Sigmoid colon (tissue), 7 donors: ENCODE results near the gene KRTAP19-3. TPM values are rescaled to one million over a fixed set of nuclear protein-coding genes. Genes with fewer than 3 reads are reported as not detected.

Experiments
- DNase-seq: peaks from one replicate; pipeline ENCODE4 v3.0.0-alpha.2; 2019
- H3K27ac ChIP-seq, 4 donors: fragments of 200-600 bp; sonication (generic); one replicate each; pipeline ENCODE4 v1.5.1; 2016 to 2019; ENCODE audit warnings: mild to moderate bottlenecking in 1 of 4
- H3K27me3 ChIP-seq, 3 donors: fragments of 200-600 bp; sonication (generic); one replicate each; pipeline ENCODE4 v1.5.1; 2019; ENCODE audit warnings: mild to moderate bottlenecking in 1 of 3
- H3K36me3 ChIP-seq, 4 donors: fragments of 200-600 bp; sonication (generic); one replicate each; pipeline ENCODE4 v1.5.1; 2016 to 2019
- H3K4me1 ChIP-seq, 4 donors: fragments of 200-600 bp; sonication (generic); one replicate each; pipeline ENCODE4 v1.5.1; 2017 to 2019
- H3K4me3 ChIP-seq, 4 donors: fragments of 200-600 bp; sonication (generic); one replicate each; pipeline ENCODE4 v1.5.1; 2017 to 2019; ENCODE audit warnings: mild to moderate bottlenecking in 2 of 4, moderate library complexity in 1 of 4
- H3K9me3 ChIP-seq, 4 donors: fragments of 200-600 bp in 3 of 4; sonication (generic) in 3 of 4; one replicate each; pipeline versions ENCODE4 v1.5.1 to v1.6.1; 2013 to 2019
- EP300 ChIP-seq, 4 donors: sonication (generic); formaldehyde crosslinking; IDR thresholded peaks; one replicate each; pipeline ENCODE4 v1.6.1; 2017; ENCODE audit warnings: antibody characterized with exemption in 4 of 4
- POLR2A ChIP-seq, 2 donors: fragments of 450-650 bp; IDR thresholded peaks; one replicate each; pipeline ENCODE4 v1.6.1; 2016; ENCODE audit warnings: antibody characterized with exemption in 2 of 2, mild to moderate bottlenecking in 2 of 2, moderate library complexity in 2 of 2
- POLR2AphosphoS5 ChIP-seq, 4 donors: sonication (generic); formaldehyde crosslinking; IDR thresholded peaks; one replicate each; pipeline ENCODE4 v1.6.1; 2017; ENCODE audit warnings: antibody characterized with exemption in 4 of 4
- WGBS, 2 donors: extraction: QIAGEN DNeasy Blood & Tissue Kit; methylation state at CpG; one replicate each; pipeline ENCODE4 v1.1.7; 2013; 5-methylcytosine and 5-hydroxymethylcytosine counted together
- intact Hi-C: fragments of 100-400 bp; cut with DNase I; formaldehyde crosslinking; loops from one replicate; pipeline ENCODE4 v1.15.1; 2023
- polyA plus RNA-seq, 3 donors: library from polyadenylated mRNA; stranded (reverse); fragments of 200-250 nt; gene quantifications; one replicate each; pipeline ENCODE4 v1.2.3, GENCODE V29; 2013
- total RNA-seq, 4 donors: library from RNA; depleted of rRNA; stranded (reverse); fragments of >200 nt; gene quantifications; one replicate each; pipeline ENCODE4 v1.1.0, GENCODE V29; 2016
- TF ChIP-seq, protein P1 (sequence below), 4 experiments: fragments of 450-650 bp in 3 of 4; fragments of 200-600 bp in 1 of 4; IDR thresholded peaks; one replicate each; pipeline ENCODE4 v1.5.1; 2016 to 2019; ENCODE audit warnings: antibody characterized with exemption in 4 of 4, mild to moderate bottlenecking in 3 of 4, moderate library complexity in 2 of 4
- donor health status: healthy with polysubstance abuse.
- donor health status: Bipolar disorder and iron deficiency.
- donor health status: healthy.

The KRTAP19-3 gene
- total and polyA plus RNA-seq, 7 donors = not detected

- no peak for TF ChIP-seq POLR2A (IDR thresholded peaks at IDR 0.05)
- no peak for TF ChIP-seq EP300 (IDR thresholded peaks at IDR 0.05)
- TF ChIP-seq POLR2AphosphoS5 (IDR thresholded peaks at IDR 0.05) = no peak
- TF ChIP-seq, protein P1, sequence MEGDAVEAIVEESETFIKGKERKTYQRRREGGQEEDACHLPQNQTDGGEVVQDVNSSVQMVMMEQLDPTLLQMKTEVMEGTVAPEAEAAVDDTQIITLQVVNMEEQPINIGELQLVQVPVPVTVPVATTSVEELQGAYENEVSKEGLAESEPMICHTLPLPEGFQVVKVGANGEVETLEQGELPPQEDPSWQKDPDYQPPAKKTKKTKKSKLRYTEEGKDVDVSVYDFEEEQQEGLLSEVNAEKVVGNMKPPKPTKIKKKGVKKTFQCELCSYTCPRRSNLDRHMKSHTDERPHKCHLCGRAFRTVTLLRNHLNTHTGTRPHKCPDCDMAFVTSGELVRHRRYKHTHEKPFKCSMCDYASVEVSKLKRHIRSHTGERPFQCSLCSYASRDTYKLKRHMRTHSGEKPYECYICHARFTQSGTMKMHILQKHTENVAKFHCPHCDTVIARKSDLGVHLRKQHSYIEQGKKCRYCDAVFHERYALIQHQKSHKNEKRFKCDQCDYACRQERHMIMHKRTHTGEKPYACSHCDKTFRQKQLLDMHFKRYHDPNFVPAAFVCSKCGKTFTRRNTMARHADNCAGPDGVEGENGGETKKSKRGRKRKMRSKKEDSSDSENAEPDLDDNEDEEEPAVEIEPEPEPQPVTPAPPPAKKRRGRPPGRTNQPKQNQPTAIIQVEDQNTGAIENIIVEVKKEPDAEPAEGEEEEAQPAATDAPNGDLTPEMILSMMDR (IDR thresholded peaks at IDR 0.05) = no peak
- Histone ChIP-seq H3K9me3 (peaks cover 0 to 3% (median under 1%) of the 10 kb centered on the region in 4 donors), H3K27me3 (no peaks in the 10 kb centered on the region), H3K36me3 (no peaks in the 10 kb centered on the region), H3K4me1 (no peaks in the 10 kb centered on the region), H3K27ac (no peak within 1 kb of the TSS), H3K4me3 (no peak within 1 kb of the TSS)
- no peak for DNase-seq
- 73 to 80% methylated on average over 4 of the region's 4 CpGs for WGBS, 2 donors
- intact Hi-C loops = no loop called here
Observed at GRCh38 chr21:30497065-30497464, 5.3 kb upstream of the KRTAP19-3 start, which contains the start of gene KRTAP19-4. TSS of gene KRTAP19-4 (minus strand) at chr21:30497165. CDS start at chr21:30497110, 55 bp downstream.

DNA sequence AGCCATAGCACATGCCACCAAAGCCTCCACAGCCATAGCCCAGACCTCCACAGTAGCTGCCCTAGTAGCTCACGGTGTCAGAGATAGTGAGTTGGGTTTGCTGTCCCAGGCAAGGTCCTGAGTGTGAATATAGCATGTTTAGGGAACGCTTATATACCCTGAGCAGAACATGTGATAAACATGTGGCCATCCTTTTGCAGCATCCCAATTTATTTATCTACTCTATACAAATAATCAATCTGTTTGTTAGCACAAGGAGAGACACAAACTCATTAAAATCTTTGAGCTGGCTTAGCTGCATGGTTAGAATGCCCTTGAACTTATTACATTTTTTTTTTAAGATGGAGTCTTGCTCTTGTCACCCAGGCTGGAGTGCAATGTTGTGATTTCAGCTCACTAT lies 4.5 kb downstream of the KRTAP19-3 start, which contains the start of gene KRTAP19-2:
KRTAP19-2 (minus strand) TSS at position 101 of the 400 bp plus-strand sequence; CDS start at position 13, 88 bp downstream.
- no peak for TF ChIP-seq POLR2A (IDR thresholded peaks at IDR 0.05)
- TF ChIP-seq POLR2AphosphoS5 (IDR thresholded peaks at IDR 0.05) = no peak
- no peak for TF ChIP-seq EP300 (IDR thresholded peaks at IDR 0.05)
- TF ChIP-seq, protein P1 (IDR thresholded peaks at IDR 0.05) = no peak
- 84 to 86% methylated on average over 2 of the region's 2 CpGs for WGBS, 2 donors
- Histone ChIP-seq H3K27me3 (no peaks in the 10 kb centered on the region), H3K36me3 (no peaks in the 10 kb centered on the region), H3K4me1 (no peaks in the 10 kb centered on the region), H3K9me3 (no peaks in the 10 kb centered on the region), H3K27ac (no peak within 1 kb of the TSS), H3K4me3 (no peak within 1 kb of the TSS)
- intact Hi-C loops = no loop called here
- no peak for DNase-seq

DNA sequence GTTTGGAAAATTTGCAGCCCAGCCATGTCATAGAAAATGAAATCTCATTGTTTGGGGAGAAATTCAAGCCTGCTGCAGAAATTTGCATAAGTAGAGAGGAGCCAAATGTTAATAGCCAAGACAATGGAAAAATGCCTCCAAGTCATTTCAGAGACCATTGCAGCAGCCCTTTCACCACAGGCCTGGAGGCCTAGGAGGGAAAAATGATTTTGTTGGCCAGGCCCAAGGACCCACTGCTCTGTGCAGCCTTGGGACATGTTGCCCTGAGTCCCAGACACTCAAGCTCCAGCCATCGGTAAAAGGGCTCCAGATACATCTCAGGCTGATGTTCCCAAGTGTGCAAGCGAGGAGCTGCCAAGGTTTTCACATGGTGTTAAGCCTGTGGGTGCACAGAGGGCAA lies 5.6 kb downstream of the KRTAP19-3 start:
- intact Hi-C loops = no loop called here
- Histone ChIP-seq H3K27ac (no peak overlapping the region), H3K27me3 (no peaks in the 10 kb centered on the region), H3K4me3 (no peak overlapping the region), H3K36me3 (no peaks in the 10 kb centered on the region), H3K4me1 (no peaks in the 10 kb centered on the region), H3K9me3 (no peaks in the 10 kb centered on the region)
- DNase-seq = no peak
- WGBS, 2 donors = 37 to 61% methylated on average over 2 of the region's 2 CpGs
- TF ChIP-seq EP300 (IDR thresholded peaks at IDR 0.05) = no peak
- TF ChIP-seq POLR2AphosphoS5 (IDR thresholded peaks at IDR 0.05) = no peak
- TF ChIP-seq, protein P1 (IDR thresholded peaks at IDR 0.05) = no peak
- TF ChIP-seq POLR2A (IDR thresholded peaks at IDR 0.05) = no peak

DNA sequence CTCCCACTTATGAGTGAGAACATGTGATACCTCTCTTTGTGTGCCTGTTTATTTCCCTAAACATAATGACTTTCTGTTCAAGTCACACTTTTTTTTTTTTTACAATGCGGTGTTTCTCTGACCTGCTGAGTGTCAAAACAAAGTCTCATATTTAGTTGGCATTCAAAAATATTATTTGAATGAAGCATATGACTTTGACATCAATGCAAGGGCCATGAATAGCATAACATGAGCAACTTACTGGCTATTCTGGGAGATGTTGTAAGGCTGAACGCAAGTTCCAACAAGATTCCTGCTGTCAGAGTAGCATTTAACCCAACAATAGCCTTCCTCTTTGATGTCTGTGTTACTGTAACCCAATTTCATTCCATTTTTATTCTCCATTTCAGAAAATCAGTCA lies 9.7 kb downstream of the KRTAP19-3 start:
- Histone ChIP-seq H3K27me3 (no peaks in the 10 kb centered on the region), H3K27ac (no peak overlapping the region), H3K4me1 (no peaks in the 10 kb centered on the region), H3K36me3 (no peaks in the 10 kb centered on the region), H3K4me3 (no peak overlapping the region), H3K9me3 (no peaks in the 10 kb centered on the region)
- no peak for DNase-seq
- intact Hi-C loops = no loop called here
- no peak for TF ChIP-seq EP300 (IDR thresholded peaks at IDR 0.05)
- TF ChIP-seq, protein P1 (IDR thresholded peaks at IDR 0.05) = no peak
- TF ChIP-seq POLR2AphosphoS5 (IDR thresholded peaks at IDR 0.05) = no peak
- TF ChIP-seq POLR2A (IDR thresholded peaks at IDR 0.05) = no peak
- 78 to 81% methylated on average over 2 of the region's 2 CpGs for WGBS, 2 donors

GRCh38 chr21:30480145-30480544 lies 11.7 kb downstream of the KRTAP19-3 start, which contains the start of gene KRTAP19-1:
TSS of gene KRTAP19-1 (minus strand) at chr21:30480367. CDS start at chr21:30480317, 50 bp downstream.
- Histone ChIP-seq H3K9me3 (no peaks in the 10 kb centered on the region), H3K4me1 (no peaks in the 10 kb centered on the region), H3K36me3 (no peaks in the 10 kb centered on the region), H3K27me3 (no peaks in the 10 kb centered on the region), H3K27ac (no peak within 1 kb of the TSS), H3K4me3 (no peak within 1 kb of the TSS)
- 87 to 90% methylated on average over 7 of the region's 7 CpGs for WGBS, 2 donors
- TF ChIP-seq EP300 (IDR thresholded peaks at IDR 0.05) = no peak
- TF ChIP-seq POLR2A (IDR thresholded peaks at IDR 0.05) = no peak
- TF ChIP-seq, protein P1 (IDR thresholded peaks at IDR 0.05) = no peak
- no peak for TF ChIP-seq POLR2AphosphoS5 (IDR thresholded peaks at IDR 0.05)
- DNase-seq = no peak
- intact Hi-C loops = no loop called here
